CD4-positive, alpha-beta T cell treated with Interleukin-2 at 100 ng/mL for 4 hours (primary cell): Measurements from ENCODE around the gene CPA4.
"Not testable (repeated sequence)": the region's sequence is repeated elsewhere in the genome, so short reads cannot be mapped to it uniquely, and the experiment has no call there.

Experiments used
- DNase-seq: peaks from one replicate; pipeline ENCODE4 v3.0.0-alpha.2; 2020; ENCODE audit warnings: low spot score

The CPA4 gene

DNA sequence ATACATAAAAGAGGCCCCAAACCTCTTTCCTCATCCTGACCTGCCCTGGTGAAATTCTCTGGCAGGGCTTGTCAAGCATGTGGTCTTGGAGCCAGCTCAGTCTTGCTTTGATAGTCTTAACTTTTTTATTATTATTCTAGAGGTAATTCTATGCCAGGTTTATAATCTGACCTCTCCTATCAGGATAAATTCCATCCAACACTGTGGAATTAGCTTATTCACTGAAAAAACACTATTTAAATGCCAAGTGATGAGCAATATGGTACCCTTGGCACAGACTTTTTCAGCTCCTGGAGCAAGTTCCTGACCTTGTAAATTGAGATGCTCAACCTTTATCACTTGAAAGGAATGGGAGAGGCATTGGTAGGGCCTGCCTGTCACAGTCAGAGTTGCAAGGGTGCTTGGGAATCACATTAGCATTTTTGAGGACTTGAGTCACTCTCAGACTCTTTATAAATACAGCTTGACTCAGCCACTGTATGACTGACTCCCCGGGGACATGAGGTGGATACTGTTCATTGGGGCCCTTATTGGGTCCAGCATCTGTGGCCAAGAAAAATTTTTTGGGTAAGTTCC lies at the start of gene CPA4:
Gene CPA4, plus strand, starts transcription at position 480 of the 576 bp plus-strand sequence. Its CDS starts 20 bp downstream, at position 500.
- no peak for DNase-seq

- not testable (repeated sequence) for DNase-seq
Measured at GRCh38 chr7:130243486-130243885, 49.5 kb upstream of the CPA4 start.

GRCh38 chr7:130246491-130246890 lies 46.5 kb upstream of the CPA4 start:
- DNase-seq, result not testable (repeated sequence)

DNA sequence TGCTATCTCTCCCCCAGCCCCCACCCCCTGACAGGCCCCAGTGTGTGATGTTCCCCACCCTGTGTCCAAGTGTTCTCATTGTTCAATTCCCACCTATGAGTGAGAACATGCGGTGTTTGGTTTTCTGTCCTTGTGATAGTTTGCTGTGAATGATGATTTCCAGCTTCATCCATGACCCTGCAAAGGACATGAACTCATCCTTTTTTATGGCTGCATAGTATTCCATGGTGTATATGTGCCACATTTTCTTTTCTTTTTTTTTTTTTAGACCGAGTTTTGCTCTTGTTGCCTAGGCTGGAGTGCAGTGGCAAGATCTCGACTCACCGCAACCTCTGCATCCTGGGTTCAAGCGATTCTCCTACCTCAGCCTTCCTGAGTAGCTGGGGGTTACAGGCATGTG lies 44.1 kb upstream of the CPA4 start:
- DNase-seq, result not testable (repeated sequence)

DNA sequence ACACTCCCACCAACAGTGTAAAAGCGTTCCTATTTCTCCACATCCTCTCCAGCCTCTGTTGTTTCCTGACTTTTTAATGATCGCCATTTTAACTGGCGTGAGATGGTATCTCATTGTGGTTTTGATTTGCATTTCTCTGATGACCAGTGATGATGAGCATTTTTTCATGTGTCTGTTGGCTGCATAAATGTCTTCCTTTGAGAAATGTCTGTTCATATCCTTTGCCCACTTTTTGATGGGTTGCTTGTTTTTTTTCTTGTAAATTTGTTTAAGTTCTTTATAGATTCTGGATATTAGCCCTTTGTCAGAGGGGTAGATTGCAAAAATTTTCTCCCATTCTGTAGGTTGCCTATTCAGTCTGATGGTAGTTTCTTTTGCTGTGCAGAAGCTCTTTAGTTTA lies 43.3 kb upstream of the CPA4 start:
- not testable (repeated sequence) for DNase-seq

GRCh38 chr7:130254555-130254954 lies 38.4 kb upstream of the CPA4 start:
- no peak for DNase-seq

DNA sequence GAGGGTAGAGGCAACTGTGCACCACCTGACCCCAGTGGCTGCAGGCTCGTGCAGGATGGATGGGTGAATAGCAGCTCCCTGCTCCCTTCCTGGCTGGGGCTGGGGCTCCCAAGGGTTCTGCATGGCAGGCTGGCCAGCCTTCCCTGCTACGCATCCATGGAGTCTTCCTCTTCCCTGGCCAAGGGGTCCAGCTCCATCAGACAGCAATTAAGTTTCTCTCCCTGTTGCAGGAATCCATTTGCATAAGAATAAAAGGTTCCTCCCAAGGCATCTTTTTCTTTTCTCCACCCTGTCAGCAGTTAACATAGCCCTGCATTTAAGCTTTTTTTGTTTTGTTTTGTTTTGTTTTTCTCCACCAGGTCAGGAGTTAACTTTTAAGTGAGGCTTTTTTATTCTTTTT lies 36.3 kb upstream of the CPA4 start:
- no peak for DNase-seq

DNA sequence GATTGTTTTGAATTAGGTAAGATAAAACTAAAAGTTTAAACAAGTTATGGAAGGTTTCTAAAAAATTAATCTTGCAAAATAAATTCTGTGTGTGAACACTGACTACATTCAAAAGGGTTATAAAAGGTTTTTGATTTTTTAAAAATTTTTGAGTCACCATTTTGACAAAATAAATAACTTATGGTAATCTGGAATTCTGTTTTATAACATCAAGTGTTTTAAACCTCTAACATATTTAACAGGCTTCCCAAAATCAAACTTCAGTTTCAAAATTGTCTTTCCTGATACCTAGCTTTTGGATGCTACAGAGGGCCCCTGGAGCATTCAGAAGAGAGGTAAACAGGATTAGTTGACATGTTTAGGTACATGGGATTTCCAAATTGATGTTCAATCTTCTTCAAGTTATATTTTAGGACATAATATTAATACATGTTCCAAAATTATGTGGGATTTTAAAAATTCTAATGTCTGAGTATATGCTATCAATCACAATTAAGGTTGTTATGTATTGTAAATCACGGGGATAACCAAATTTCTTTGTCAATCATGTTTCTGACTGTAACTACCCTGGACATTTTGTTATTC lies 34.4 kb upstream of the CPA4 start:
- no peak for DNase-seq

DNA sequence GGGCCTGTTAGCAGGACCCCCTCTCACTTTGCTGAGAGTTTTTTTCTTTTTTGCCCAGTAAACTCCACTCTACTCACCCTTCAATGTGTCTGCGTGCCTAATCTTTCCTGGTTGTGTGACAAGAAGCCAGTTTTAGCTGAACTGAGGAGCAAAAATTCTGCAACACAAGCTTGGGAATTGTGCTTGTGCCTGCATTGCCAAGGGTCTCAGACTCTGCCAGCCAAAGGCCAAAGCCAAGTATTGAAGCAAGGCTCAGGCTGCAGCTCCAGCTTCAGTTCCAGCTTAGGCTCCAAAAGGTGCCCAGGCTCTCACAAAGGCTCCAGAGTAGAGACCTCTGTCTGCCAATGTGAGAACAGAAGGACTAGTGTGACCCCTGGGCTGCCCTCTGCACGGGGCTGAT lies 30.5 kb upstream of the CPA4 start:
- DNase-seq, result no peak

DNA sequence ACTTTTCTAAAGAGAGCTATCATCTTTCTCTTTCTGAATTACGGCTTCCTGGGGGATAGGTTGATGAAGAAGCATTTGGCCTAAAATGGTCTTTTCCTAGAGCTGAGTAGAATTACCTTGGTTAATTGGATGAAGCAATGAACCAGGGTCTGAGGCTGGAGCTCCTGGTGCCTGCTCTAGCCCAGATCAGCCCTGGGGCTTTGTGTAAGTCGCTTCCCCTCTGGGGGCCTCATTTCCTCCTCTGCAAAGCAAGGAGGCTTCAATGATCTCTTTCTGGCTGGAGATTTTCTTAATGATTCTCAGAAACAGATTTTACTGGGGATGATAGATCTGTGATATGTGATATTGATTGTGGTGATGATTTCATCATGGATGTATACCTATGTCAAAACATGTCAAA lies 29.8 kb upstream of the CPA4 start:
- no peak for DNase-seq

- no peak for DNase-seq
Measured at GRCh38 chr7:130266258-130266960, 26.6 kb upstream of the CPA4 start, which contains the start of gene CPA2. Gene CPA2 (plus strand): TSS chr7:130266863. CDS start chr7:130266882, 19 bp downstream.

DNA sequence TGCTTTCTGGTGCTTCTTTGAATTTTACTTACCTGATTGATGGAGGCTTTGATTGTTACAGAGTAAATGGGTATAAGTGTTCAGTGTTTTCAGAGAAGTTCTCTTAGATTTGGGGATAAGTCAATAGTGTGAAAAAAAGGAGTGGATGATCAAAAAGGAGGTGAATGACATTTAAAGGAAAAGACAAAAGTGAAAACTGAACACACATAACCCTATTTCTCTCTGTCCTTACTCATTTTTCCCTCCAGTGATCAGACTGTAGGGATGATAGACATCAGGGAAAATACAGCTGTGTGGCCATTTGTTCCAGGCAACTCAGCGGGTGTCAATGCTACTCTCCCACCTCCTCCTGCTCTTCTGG lies 26.0 kb upstream of the CPA4 start:
- no peak for DNase-seq

DNA sequence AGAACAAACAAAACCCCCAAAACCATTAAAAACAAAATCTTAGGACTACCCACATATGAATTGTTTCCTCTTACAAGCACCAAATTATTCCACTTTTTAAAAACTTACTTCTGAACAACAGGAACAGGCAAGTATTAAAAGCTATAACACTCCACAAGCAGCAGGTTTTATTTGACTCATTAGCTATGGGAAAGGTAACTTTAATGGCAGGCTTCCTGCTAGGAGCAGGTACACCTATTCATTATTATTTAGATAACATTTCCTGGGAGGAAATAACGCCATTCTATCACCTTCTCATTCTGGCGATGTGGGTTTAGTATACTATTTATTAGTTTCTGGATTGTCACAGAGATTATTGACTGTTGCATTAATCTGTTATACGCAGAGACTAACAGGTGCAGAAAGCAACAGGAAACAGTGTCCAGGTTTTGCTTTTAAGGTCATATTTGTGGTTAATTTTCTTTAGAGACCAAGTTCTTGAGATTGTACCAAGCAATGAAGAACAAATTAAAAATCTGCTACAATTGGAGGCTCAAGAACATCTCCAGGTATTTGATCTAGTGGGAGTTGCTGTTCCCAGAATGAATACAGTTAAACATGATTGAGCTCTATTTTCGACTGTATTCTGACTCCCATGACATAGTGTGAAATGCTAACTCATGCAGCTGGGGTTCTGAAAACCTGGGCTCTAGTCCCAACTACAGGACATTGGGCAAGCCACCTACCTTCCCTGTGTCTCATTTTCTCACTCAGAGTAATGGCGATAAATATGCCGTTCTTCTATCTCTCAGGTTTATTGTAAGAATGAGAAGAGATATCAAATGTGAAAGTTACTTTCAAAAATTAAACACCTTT lies 24.3 kb upstream of the CPA4 start:
- DNase-seq, result no peak

- no peak for DNase-seq
Measured at GRCh38 chr7:130269318-130269694, 23.7 kb upstream of the CPA4 start.

GRCh38 chr7:130270947-130271800 lies 21.8 kb upstream of the CPA4 start:
- no peak for DNase-seq

DNA sequence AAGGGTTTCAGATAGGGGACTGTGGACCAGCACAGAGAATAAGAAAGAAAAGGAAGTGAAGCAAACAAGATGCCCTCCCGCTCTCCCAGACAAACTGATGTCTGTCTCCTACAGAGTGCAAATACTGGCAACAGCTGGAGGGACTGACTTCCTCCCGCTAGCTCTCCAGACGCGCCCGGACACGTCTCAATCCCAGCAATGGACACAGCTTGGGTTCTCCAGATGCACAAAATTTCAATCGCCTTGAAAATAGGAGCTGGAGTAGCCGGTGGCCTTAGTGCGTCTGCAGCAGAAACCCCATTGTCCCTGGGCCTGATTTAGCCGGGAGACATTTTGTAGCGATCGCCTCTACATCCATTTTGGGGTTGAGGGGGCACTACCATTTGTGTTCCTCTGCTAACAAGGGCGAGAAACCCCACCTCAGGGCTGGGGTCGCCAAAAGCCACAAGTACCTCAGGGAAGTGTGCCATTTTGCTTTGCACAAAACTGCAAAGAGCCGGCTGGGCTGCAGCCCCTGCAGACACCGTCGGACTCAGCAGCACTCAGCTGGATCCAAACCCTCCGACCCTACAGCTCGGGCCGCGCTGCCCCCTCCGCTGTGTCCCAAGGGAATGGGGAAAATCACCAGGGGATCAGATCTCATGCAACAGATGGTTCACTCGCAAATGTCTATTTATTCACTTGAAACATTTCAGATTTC lies 20.4 kb upstream of the CPA4 start:
- no peak for DNase-seq

DNA sequence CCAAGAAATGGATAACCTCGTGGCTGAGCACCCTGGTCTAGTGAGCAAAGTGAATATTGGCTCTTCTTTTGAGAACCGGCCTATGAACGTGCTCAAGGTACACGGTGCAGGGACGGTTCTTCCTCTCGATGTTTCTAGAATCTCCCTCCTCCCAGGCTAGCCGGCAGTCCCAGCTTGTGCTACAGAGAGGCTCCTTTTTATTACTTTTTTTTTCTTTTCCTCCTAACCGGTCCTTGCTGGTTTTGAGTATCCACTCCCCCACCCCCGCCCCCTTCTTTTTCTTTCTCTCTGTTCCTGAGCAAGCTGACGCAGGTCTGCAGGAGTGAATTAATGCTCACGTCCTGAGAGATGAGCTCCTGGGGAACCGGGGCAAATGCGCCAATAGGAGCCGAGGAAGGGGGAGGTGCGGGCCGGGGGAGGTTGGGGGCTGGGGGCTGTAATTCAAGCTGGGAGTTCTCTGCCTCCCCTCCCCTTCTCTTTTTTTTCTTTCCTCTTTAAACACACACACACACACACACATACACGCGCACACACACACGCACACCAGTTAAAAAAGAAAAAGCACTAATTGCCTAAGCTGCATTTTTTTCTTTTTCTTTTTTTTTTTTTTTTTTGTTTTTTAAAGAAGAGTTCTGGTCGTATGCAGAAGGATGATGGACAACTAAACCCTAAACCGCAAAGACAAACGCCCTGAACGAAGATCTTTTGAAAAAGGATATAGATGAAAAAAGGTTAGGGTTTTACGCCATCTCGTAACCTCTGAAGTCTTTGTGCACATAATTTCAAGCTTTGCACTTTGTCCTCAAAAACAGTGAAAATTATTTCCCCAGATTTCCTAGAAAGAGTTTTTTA lies 19.7 kb upstream of the CPA4 start:
- DNase-seq, result no peak

GRCh38 chr7:130273933-130274255 lies 19.1 kb upstream of the CPA4 start:
- DNase-seq, result no peak

DNA sequence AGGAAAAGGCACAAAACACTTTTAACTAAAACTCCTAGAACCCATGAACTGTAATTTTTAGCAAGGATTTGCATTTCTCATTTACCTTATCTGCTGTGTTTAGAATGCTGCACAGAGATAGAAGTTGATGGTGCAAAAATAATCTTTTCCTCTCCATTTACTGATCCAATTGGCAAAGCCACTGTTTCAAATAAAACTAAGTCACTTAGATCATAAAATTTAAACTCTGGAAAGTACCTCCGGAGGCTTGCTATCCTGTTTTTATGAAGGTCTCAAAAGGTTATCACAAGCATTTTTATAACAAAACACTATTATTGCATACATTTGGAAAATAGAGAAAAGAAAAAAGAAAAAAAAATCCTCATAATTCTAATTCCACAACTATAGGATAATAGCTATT lies 18.7 kb upstream of the CPA4 start:
- DNase-seq, result no peak

GRCh38 chr7:130274983-130275591 lies 17.9 kb upstream of the CPA4 start:
- no peak for DNase-seq
